WTC11 (cell line): Measurements from ENCODE around the gene NFAM1. TPM values are rescaled to one million over a fixed set of nuclear protein-coding genes. Genes with fewer than 3 reads are reported as not detected.

Source experiments
- ATAC-seq: fragments of 200-7000 bp; cut with Tn5 transposase; 2 replicates; pipeline ENCODE4 v1.10.0; 2021; ENCODE audit warnings: mild to moderate bottlenecking, moderate library complexity
- CTCF ChIA-PET: fragments of 300-600 bp; sonication (Branson Sonifier 250); formaldehyde crosslinking; loops from one replicate; lab custom pipeline; 2021; ENCODE audit warnings: antibody characterized with exemption; lab: Charles Lee
- POLR2A ChIA-PET: fragments of 350-600 bp; sonication (Branson Sonifier 250); formaldehyde crosslinking; loops from one replicate; lab custom pipeline; 2021; ENCODE audit warnings: antibody characterized with exemption; lab: Charles Lee
- DNase-seq: peaks from one replicate; pipeline ENCODE4 v3.0.0; 2021; ENCODE audit warnings: low spot score
- H3K27ac Mint-ChIP-seq: 2 replicates; pipeline ENCODE4 v1.8.0; 2021; ENCODE audit warnings: mixed read lengths
- H3K27me3 Mint-ChIP-seq: 2 replicates; pipeline ENCODE4 v1.8.0; 2021; ENCODE audit warnings: low read depth, mild to moderate bottlenecking, moderate library complexity, mixed read lengths
- H3K36me3 Mint-ChIP-seq: 2 replicates; pipeline ENCODE4 v1.8.0; 2021; ENCODE audit warnings: mixed read lengths
- H3K4me1 Mint-ChIP-seq: 2 replicates; pipeline ENCODE4 v1.8.0; 2022; ENCODE audit warnings: mixed read lengths
- H3K4me3 Mint-ChIP-seq: 2 replicates; pipeline ENCODE4 v1.8.0; 2021; ENCODE audit warnings: mild to moderate bottlenecking, moderate library complexity, mixed read lengths
- H3K9me3 Mint-ChIP-seq: 2 replicates; pipeline ENCODE4 v1.8.0; 2021; ENCODE audit warnings: mixed read lengths
- ATF1 ChIP-seq: sonication (generic); formaldehyde crosslinking; IDR thresholded peaks from 2 replicates; pipeline ENCODE4 v1.8.1; 2023; ENCODE audit warnings: mild to moderate bottlenecking, moderate library complexity, missing genetic modification reagents
- ATF3 ChIP-seq: sonication (generic); formaldehyde crosslinking; conservative IDR thresholded peaks from 2 replicates; pipeline ENCODE4 v1.8.1; 2022; ENCODE audit warnings: mild to moderate bottlenecking, missing genetic modification reagents
- CTCF ChIP-seq: fragments of 200-600 bp; IDR thresholded peaks from 2 replicates; pipeline ENCODE4 v1.8.0; 2022; ENCODE audit warnings: antibody characterized with exemption
- EMX1 ChIP-seq: fragments of 250-450 bp; sonication (Bioruptor Pico); IDR thresholded peaks from 2 replicates; pipeline ENCODE4 v1.8.0; 2021; ENCODE audit warnings: mild to moderate bottlenecking
- FOXP4 ChIP-seq: sonication (generic); formaldehyde crosslinking; IDR thresholded peaks from 2 replicates; pipeline ENCODE4 v1.8.0; 2022; ENCODE audit warnings: mild to moderate bottlenecking, missing genetic modification reagents
- GABPB1 ChIP-seq: sonication (generic); formaldehyde crosslinking; IDR thresholded peaks from 2 replicates; pipeline ENCODE4 v1.8.1; 2023; ENCODE audit warnings: mild to moderate bottlenecking, missing genetic modification reagents
- KAT7 ChIP-seq: sonication (generic); formaldehyde crosslinking; IDR thresholded peaks from 2 replicates; pipeline ENCODE4 v1.8.1; 2023; ENCODE audit warnings: missing genetic modification reagents, mild to moderate bottlenecking, borderline replicate concordance
- PREB ChIP-seq: sonication (generic); formaldehyde crosslinking; IDR thresholded peaks from 2 replicates; pipeline ENCODE4 v1.8.1; 2022; ENCODE audit warnings: mild to moderate bottlenecking, missing genetic modification reagents, moderate library complexity, borderline replicate concordance
- RELA ChIP-seq: sonication (generic); formaldehyde crosslinking; IDR thresholded peaks from 2 replicates; pipeline ENCODE4 v1.8.1; 2022; ENCODE audit warnings: missing genetic modification reagents, mild to moderate bottlenecking, borderline replicate concordance
- SOX15 ChIP-seq: fragments of 250-450 bp; sonication (Bioruptor Pico); IDR thresholded peaks from 2 replicates; pipeline ENCODE4 v1.9.0; 2021; ENCODE audit warnings: mild to moderate bottlenecking
- TCF7 ChIP-seq: sonication (generic); formaldehyde crosslinking; IDR thresholded peaks from 2 replicates; pipeline ENCODE4 v1.8.0; 2022; ENCODE audit warnings: mild to moderate bottlenecking, low read depth, missing genetic modification reagents, moderate library complexity
- TP53 ChIP-seq: sonication (generic); formaldehyde crosslinking; IDR thresholded peaks from 2 replicates; pipeline ENCODE4 v1.8.1; 2023; ENCODE audit warnings: mild to moderate bottlenecking, missing genetic modification reagents
- ZMAT4 ChIP-seq: fragments of 250-450 bp; sonication (Bioruptor Pico); IDR thresholded peaks from 2 replicates; pipeline ENCODE4 v1.9.0; 2021; ENCODE audit warnings: mild to moderate bottlenecking
- ZNF121 ChIP-seq: sonication (generic); formaldehyde crosslinking; IDR thresholded peaks from 2 replicates; pipeline ENCODE4 v1.8.0; 2023; ENCODE audit warnings: missing genetic modification reagents
- ZNF281 ChIP-seq: sonication (generic); formaldehyde crosslinking; IDR thresholded peaks from 2 replicates; pipeline ENCODE4 v1.8.0; 2023; ENCODE audit warnings: mild to moderate bottlenecking, missing genetic modification reagents
- ZNF317 ChIP-seq: sonication (generic); formaldehyde crosslinking; IDR thresholded peaks from 2 replicates; pipeline ENCODE4 v1.8.1; 2023; ENCODE audit warnings: low read depth, mild to moderate bottlenecking, moderate library complexity, missing genetic modification reagents, borderline replicate concordance
- ZNF512 ChIP-seq: sonication (generic); formaldehyde crosslinking; IDR thresholded peaks from 2 replicates; pipeline ENCODE4 v1.8.1; 2022; ENCODE audit warnings: missing genetic modification reagents, borderline replicate concordance
- total RNA-seq: library from RNA; stranded (reverse); gene quantifications from 3 replicates; pipeline ENCODE4 v1.2.3, GENCODE V29; 2021

The NFAM1 gene
- total RNA-seq, 1 experiment from 2014 or later = 1.6 TPM

GRCh38 chr22:42397332-42398249, 34.6 kb downstream of the NFAM1 start:
- H3K4me3 Mint-ChIP-seq = no peak overlapping the region
- CTCF ChIA-PET = interaction anchor here (1.1 kb wide), 1 partner anchor 9 kb away, joined by 5 read pairs; no protein-coding TSS in a partner anchor
- no peaks in the 10 kb centered on the region for H3K9me3 Mint-ChIP-seq
- H3K27ac Mint-ChIP-seq = no peak overlapping the region
- H3K36me3 Mint-ChIP-seq = no peaks in the 10 kb centered on the region
- POLR2A ChIA-PET = no interaction called here
- peaks cover 15% of the 10 kb centered on the region for H3K4me1 Mint-ChIP-seq
- H3K27me3 Mint-ChIP-seq = no peaks in the 10 kb centered on the region; the same call in 1 of the 2 replicates
- DNase-seq = no peak
- TF ChIP-seq KAT7 (CRISPR knock-in tag) (no peak), ZNF512 (CRISPR knock-in tag) (no peak), ZNF317 (no peak), ZNF121 (no peak)
- no peak for ATAC-seq

GRCh38 chr22:42396621-42397331, 35.4 kb downstream of the NFAM1 start:
- POLR2A ChIA-PET = no interaction called here
- Mint-ChIP-seq H3K4me1 (peaks cover 10% of the 10 kb centered on the region), H3K27me3 (peaks cover 6% of the 10 kb centered on the region), H3K27ac (no peak overlapping the region), H3K4me3 (no peak overlapping the region), H3K9me3 (no peaks in the 10 kb centered on the region), H3K36me3 (no peaks in the 10 kb centered on the region)
- CTCF ChIA-PET = interaction anchor here (1.1 to 2.0 kb wide), 3 partner anchors 8 to 47 kb away, joined by 3 to 6 read pairs (median 5); no protein-coding TSS in a partner anchor
- DNase-seq (peak; percentile 41), ATAC-seq (peak; percentile 46)
- TF ChIP-seq CTCF (0 out of 2 replicates have a peak, but pooled peaks have one; percentile 11), KAT7 (CRISPR knock-in tag) (no peak), PREB (CRISPR knock-in tag) (no peak), FOXP4 (CRISPR knock-in tag) (no peak)

GRCh38 chr22:42389143-42389542, 43.1 kb downstream of the NFAM1 start:
- Mint-ChIP-seq H3K4me1 (0 out of 2 replicates have a peak, but pooled peaks cover 3% of the 10 kb centered on the region), H3K27me3 (peaks cover 12% of the 10 kb centered on the region), H3K9me3 (no peaks in the 10 kb centered on the region), H3K4me3 (no peak overlapping the region), H3K27ac (no peak overlapping the region), H3K36me3 (no peaks in the 10 kb centered on the region)
- CTCF ChIA-PET = interaction anchor here (1.0 to 1.4 kb wide), 2 partner anchors 8 to 272 kb away, joined by 3 to 5 read pairs; no protein-coding TSS in a partner anchor
- DNase-seq (no peak), ATAC-seq (no peak; the same call in 1 of the 2 replicates)
- POLR2A ChIA-PET = interaction anchor here (0.6 kb wide), 1 partner anchor 255 kb away, joined by 6 read pairs; no protein-coding TSS in a partner anchor
- TF ChIP-seq TCF7 (CRISPR knock-in tag) (no peak), ZMAT4 (CRISPR knock-in tag) (no peak), ATF3 (no peak), RELA (CRISPR knock-in tag) (no peak), TP53 (CRISPR knock-in tag) (no peak), ATF1 (CRISPR knock-in tag) (no peak), SOX15 (CRISPR knock-in tag) (no peak), ZNF281 (CRISPR knock-in tag) (no peak), ZNF317 (no peak), GABPB1 (CRISPR knock-in tag) (no peak), EMX1 (CRISPR knock-in tag) (no peak)
